GM18502 (cell line): Measurements from ENCODE around the gene SHANK1.

Experiments
- ATAC-seq: cut with Tn5 transposase; IDR thresholded peaks from one replicate; pipeline ENCODE4 v1.9.1; 2021; ENCODE audit warnings: mild to moderate bottlenecking; ENCODE audit not compliant: unreplicated experiment, poor library complexity

The SHANK1 gene

DNA sequence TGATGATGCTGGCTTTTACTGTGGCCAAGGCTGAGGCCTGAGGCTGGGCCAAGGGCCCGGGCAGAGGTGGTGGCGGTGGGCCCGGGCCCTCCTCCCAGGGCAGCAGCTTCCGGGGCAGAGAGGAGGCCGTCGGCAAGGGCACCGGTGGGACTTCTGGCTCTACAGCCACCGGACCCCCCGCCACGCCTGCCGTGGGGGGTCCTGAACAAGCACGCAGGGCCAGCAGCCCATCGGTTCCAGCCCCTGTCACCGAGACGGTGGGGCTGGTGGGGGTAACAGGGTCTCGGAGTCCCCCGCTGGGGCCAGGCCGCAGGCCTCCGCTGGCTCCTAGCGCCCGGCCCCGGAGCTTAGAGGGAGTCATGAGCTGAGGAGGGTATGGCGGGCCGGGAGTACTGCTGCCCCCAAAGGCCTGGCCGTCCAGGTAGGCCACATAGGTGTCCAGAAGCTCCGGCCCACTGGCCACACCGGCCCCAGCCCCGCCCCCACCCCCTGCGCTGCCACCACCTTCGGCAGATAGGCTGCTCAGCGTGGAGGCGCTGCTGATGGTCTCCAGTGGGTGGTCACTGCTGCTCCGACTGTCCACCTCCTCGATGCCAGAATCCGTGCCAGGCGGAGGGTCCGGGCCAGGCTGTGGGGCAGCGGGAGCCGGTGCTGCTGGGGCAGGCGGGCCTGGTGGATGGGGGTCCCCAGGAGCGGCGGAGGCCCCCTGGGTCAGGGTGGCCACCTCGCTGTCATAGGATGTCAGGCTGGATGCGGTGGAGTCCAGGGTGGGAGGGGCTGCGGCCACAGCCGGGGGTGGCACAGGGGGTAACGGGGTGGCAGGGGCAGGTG lies 53.0 kb downstream of the SHANK1 start:
- no peak for ATAC-seq

DNA sequence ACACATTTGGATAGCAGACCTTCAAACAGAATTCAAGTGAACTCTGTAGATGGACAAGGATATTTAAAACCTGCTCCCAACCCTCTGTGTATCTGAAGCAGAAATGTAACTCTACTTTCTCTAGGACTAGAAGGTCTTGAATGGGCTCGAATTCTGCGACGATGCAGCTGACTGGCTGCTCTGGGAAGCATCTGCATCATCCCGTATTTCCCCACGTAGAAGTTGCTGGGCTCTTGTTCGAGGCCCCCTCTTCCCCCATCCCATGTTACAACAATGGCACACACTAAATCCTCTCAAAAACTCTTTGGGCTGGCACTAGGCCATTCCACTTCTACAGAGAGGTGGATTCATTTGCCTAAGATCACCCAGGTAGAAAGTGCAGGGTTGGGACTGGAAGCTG lies 55.4 kb downstream of the SHANK1 start:
- no peak for ATAC-seq

DNA sequence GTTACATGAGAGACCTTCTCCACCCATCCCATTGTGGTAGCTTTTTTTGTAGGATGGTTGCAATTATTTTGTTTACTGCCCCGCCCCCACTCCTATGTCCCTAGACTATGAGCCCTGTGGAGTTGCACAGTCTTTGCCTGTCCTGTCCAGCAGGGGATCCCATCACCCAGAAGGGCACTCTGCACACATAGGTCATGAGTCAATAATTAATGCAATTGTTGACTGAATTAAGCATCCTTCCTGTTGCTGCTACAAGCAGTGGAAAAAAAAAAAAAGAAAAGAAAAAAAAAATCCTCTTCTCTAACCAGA lies 56.2 kb downstream of the SHANK1 start:
- no peak for ATAC-seq

DNA sequence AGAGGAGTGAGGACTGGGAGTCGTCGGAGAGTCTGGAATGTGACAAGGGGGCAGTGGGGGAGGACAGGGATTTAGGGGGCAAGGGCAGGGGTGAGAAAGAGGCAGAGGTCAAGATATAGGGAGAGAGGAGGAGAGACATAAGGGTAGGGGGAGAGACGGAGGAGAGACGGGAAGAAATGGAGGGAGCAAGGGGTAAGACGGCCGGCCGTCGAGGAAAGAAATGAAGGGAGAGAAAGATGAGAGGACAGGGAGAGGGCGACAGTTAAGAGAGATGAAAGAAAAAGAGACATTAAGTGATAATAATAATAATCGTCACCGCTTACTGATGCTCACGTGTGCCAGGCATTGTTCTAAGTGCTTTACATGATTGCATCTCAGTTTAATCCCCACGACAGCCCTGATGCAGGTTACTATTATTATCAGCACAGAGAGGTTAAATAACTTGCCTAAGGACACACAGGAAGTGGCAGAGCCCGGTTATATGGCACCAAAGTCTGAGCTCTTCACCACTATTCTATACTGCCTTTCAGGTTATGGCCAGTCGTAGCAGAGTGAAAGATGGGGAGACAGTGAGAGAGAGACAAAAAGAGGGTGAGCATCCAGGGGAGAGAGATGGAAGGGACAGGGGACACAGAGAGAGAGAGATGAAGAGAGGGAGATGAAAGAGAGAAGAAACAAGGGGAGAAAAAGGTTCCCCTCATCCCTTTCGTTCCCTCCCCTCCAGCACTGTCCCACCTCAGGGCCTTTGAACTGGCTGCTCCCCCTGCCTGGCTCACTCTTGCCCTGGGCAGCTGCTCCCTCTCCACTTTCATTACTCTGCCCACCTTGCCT lies 56.7 kb downstream of the SHANK1 start:
- ATAC-seq, result no peak

DNA sequence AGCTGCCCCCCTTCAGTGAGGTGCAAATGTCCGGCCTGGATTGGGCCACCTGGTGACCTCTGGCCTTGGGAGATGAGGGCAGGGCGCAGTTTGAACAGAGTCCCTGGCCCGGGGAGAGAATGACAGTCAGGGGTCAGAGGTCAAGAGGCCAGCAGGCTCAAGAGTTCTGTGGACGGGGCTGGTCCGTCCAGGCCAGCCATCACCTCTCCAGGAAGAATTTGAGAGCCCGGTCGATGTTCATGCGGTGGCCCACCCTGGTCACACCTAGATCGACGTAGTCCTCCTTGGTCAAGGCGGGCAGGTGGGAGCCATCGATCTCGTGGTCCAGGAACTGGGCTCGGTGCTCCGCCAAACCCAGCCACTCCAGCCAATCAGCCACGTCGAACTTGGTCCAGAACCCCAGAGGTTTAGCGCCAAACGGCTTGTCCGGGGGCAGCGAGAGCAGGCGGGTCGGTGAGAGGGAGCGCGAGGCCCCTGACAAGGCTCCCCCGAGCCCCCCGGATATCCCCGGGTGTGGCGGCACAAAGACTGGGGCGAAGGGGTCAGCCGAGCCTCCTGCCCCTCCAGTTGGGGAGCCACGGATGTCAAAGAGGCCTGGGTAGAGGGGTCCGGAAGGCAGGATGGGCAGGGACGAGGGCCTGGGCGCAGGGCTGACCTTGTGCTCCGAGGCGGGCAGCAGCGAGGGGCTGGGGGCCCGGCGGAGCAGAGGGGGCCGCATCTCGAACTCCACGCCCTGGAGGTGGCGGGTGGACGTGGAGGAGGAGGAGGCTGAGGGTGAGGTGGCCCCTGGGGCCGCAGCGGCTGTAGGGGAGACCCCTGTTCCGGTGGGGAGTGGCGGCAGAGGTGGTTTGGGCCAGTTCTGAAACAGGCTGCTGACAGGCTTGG lies 57.6 kb downstream of the SHANK1 start:
- ATAC-seq, result no peak

DNA sequence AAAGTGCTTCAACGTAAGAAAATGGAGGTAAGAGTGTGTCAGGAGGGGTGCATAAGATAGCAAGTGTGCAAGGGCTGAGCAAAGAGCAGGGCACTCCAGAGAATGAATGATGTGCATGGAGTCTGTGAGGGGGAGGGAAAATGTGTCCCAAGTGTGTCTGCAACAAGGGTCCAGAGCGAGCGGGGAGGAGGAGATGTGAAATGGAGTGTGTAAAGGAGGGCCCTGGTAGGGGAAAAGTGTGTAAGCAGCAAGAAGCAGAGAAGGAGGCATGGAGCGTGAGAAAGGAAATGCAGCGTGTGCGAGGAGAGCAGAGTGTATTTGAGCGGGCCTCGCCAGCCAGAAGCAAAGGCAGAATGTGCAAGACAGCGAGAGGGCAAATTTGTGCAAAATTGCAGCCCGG lies 58.6 kb downstream of the SHANK1 start:
- ATAC-seq, result no peak

DNA sequence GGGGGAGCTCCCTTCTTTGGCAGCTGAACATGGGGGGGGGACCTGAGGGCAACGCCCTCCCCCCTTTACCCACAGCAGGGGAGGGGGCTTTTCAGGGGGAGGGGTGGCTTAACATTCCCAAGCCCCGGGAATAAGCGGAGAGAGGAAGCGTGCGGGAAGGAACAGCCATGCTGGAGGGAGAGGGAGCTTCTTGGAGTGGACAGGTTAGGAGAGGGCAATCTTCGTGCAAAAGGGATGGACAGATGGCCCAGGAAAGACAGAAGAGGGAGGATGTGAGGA lies 59.6 kb downstream of the SHANK1 start:
- ATAC-seq, result no peak

DNA sequence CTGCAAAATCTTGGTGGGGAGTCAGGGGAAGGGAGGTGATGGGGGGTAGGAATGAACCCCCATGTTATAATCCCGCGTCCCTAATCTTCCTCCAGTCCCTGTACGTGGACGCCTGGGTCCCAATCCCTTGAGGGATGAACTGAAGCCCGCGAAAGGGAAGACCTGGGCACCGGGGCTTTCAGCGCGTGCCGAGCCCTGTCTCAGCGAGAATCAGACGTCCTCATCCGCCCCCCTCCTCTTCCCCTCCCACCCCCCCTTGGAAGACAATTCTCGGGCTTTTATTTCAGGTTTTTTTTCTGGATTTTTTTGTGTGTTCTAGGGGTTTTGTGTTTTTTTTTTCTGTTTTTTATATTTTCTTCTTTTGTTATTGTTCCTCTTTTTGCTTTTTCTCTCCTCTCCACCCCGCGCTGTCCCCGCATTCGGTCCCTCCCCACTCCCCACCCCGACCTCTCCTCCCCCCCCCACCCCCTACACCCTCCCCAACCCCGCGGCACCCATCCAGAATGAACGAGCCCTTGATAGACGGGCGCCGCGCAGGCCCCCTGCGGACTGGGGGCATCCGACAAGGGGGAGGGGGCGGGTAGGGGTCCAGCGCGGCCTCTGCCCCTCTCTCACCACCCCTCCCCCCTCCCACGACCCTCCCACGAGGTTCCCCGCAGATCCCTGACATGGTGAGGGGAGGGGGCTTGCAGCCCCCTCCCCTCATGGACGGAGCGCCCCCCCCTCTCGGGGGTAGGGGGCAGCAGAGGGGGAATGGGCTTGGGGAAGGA lies 60.1 kb downstream of the SHANK1 start:
- no peak for ATAC-seq

DNA sequence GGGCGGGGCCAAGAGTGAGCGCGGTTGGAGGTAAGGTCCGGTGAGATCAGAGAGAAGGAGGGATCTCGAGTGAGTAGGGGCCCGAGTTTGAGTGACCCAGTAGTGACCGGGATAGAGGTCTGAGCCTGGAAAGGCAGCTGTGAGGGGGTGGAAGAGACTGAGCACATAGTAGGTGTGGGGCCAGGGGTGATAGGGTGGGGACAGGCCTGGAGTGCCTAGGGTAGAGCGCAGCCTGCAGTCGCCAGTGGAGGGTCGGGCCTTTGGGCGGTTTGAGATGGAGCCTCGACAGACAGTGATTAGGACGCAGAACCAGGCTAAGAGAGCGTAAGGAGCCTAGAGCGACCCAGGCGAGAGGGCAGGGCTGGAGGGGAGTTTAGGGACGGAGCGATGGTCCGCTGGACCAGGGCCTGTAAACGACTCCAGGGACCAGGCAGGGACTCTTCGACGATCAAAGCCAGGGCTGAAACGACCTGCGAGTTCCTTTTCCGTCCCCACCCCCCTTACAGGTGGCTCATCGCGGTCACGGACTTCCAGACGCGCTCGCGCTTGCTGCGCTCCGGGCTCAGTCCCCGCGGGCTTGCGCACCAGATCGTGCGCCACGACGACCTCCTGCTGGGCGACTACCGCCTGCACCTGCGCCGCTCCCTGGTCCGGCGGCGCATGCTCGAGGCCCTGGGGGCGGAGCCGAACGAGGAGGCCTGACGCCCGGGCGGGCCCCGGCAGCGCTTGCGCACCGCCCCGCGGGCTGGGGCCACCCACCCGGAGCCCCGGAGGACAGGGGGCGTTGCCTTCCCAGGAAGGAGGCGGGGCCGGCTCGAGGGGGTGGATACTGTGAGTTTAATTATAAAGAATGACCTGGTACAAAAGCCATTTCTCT lies 60.9 kb downstream of the SHANK1 start:
- ATAC-seq, result no peak

DNA sequence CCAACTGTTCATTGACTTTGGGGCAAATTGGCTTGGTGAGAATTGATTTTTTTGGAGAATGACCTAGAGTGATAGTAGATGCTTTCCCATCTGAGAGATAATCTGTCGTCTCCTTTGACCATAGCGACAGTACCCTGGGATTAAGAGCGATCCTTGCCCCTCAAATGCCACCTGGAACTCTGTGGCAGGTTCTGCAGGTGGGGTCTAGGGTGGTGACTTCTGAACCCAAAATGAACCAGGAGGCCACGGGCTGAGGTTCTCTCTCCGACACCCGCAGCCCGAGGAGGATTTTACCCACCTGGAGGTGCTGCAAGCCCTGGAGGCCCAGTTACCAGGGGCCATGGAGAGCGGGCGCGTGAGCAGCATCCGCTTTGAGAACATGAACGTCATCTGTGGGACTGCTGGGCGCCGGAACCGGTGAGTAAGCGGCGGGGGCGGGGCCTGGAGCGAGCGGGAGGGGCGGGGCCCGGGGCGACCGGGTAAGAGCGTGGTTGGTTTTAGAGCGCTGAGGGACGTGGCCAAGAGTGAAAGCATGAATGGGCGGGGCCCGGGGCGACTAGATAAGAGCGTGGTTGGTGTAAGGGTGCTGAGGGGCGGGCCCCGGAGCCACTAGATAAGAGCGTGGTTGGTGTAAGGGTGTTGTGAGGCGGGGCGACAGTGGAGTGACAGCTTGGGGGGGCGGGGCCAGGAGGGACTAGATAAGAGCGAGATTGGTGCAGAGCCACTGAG lies 61.7 kb downstream of the SHANK1 start:
- peak; percentile 77 for ATAC-seq

DNA sequence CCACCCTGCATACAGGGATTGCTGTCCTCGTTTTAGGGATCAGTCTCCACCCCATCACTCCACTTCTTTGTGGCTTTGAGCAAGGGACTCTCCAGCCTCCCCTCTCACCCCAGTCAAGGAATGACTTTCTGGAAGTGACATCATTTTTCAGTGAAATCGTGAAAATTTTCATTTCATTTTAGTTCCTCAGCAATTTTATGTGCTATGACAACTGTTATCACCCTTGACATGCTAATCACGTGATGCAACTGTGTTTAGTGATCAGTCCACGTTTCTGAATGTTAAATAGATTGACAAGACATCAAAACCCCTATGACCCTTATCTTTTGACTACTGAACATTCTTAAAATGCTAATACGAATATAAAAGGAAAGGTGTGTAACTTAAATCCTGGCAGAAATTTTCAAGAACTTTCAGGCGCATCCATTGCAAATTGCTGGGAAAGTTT lies 62.4 kb downstream of the SHANK1 start:
- ATAC-seq, result no peak

DNA sequence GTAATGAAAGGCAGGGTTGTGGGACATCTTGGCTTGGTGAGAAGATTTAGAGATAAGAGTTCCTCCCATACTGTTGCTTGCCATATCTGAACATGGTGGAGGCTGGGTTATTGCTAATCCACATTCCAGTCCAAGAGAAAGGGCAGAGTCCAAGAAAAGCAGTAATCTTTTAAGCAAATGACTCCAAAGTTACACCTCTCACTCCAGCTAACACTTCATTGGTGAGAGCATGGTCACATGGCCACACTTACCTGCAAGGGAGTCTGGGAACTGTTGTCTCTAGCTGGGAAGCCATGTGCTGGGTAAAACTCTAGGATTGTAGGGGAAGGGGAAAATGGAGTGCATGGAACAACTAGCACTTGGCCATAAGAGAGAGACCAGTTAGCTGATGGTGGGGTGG lies 64.7 kb downstream of the SHANK1 start:
- no peak for ATAC-seq

DNA sequence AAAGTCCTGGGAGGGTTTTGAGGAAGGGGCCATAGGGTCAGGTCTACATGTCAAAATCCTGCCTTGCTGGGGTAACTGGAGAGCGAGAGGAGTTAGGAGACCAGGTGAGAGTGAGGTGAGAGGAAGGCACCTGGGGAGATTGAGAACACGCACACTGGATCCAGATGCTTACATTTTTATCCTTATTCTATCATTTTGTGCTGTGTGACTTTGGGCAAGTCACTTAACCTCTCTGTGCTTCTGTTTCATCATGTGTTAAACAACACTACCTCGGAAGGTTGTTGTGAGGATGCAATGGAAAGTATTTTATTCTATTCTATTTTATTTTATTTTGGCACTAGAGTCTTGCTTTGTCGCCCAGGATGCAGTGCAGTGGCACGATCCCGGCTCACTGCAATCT lies 66.9 kb downstream of the SHANK1 start:
- no peak for ATAC-seq

DNA sequence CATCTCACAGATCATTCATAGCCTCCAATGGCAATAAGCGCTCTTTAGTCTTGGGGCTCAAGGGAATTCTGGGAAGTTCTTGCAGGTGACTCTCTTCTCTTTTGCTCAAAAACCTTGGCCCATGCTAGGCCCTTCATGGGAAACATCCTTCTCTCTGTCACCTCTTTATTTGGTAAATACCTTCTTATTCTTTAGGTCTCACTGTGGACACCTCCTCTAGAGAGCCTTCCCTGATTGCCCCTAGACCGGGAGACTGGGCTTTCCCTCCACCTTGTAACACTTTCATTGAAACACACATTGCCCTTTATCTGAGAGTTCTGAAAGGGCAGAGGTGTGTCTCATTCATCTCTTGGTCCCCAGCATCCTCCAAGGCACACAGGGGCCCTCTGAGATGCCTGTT lies 68.4 kb downstream of the SHANK1 start:
- no peak for ATAC-seq

DNA sequence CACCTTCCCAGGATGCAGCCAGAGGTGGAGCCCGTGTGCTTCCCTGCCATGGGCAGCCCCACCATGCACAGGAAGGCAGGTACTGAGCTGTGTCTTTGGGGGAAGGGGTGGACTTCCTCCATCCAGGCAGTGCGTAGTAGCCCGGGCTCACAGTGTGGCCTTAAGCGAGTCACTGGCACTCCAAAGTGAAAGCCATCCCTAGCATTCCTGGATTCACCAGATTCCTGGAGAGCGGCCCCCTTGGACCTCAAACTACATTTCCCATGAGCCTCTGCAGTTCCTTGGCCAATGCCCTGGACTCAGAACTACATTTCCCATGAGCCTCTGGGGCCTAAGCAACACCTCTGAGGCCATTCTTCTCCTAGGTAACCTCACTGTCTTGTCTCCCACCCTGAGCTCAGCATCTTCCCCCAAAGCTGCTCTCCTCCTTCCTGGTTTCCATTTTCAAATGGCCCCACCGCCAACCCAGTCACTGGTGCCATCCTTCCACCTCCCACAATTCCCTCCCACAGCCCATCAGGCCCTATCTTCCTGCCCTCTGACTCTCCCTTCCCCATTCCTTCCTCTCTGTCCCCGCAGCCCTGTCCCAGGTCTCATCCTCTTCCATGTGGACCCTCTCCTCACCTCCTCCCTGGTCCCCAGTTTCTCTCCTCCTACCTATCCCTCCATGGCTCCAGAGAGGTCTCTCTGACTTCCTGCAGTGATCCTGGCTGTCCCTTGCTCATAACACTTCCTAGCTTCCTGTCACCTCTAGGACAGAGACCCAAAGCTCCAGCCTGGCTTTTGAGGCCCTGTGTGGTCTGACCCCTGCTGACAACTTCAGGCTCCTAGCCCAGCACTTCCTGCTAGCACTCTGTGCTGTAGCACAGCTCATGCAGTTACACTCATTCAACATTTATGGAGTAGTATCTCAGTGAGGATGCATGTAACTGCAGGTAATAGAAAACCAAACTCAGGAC lies 69.9 kb downstream of the SHANK1 start, which contains the start of gene C19orf81:
TSS of gene C19orf81 (plus strand) at position 13 of the 959 bp plus-strand sequence. CDS start at position 13, 0 bp downstream.
- ATAC-seq, result no peak

DNA sequence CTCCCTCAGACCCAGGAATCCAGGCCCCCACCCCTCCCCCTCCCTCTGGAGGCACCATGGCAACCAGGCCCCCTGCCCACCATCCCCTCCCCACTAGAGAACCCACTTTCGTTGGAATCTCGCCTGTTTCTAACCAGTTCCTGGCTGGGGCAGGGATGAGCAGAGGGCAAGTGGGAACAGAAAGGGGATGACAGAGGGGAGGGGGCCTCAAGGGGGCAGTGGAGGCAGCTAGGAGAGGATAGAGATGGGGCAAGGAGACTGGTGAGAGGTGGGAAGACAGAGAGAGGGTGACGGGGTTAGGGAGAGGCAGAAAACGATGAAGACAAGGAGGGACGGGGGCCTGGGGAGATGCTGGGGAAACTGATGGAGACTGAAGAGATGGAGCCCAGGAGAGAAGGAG lies 70.9 kb downstream of the SHANK1 start:
- no peak for ATAC-seq

DNA sequence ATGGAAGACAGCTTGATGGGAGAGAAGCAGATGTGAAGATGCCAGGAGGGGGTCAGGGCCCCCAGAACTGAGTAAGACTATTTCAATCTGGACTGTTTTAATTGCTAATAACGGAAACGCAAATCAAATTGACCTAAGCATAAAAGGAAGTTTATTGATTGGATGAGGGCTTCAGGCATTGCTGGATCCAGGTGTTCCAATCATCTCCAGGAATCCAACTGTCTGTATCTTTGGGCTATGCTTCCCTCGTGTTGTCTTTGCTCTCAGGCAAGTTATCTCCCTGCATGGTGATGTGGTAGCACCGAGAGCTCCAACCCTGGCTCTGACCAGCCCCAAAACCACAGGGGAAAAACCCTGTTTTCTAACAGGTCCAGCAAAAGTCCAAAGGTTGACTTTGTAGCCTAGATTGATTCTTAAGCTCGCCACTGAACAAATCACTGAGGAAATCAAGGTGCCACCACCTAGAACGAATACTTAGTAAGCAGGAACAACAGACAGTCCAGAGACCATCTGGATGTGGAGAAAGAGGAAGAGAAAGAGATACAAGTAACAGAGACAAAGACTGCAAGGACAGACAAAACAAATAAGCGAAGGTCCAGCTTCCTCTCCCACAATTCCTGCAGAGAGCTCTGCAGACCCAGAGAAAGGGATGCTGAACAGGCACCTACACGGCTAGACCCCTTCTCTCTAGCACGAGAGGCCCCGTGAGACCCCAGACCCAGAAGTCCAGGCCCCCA lies 71.6 kb downstream of the SHANK1 start:
- ATAC-seq, result no peak
